ENCODE results near the gene HCAR1.
"Not testable (repeated sequence)": the region's sequence is repeated elsewhere in the genome, so short reads cannot be mapped to it uniquely, and the experiment has no call there.

DNA sequence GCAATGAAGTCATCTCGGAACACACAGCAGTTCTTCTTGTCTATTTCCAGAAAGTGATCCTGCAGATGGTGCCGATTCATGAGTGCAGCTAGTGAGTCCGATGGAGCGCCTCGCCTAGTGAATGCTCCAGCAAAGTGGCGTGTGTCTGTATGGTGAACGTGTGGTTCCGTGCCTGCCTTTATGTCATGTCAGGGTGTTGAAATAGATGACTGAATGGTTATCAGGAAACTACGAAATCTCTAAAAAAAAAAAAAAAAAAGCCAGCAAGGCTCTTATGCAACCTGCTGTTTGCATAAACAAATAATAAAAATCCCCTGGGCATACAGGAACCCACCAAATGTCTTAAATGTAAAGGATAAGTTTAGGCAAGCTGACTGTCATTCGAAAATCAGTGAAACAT, 14.0 kb downstream of the HCAR1 start, which contains the start of gene HCAR3:
- TF ChIP-seq CTCF (IDR thresholded peaks at IDR 0.05; ENCODE audit: insufficient read depth, low read length); SPI1 (IDR thresholded peaks at IDR 0.05; ENCODE audit: borderline replicate concordance, low read depth); GABPA (IDR thresholded peaks at IDR 0.05; ENCODE audit: low read depth): not testable (repeated sequence)
- 0 out of 2 replicates have a peak, but pooled peaks have one; percentile 25 for TF ChIP-seq POLR2AphosphoS5 (IDR thresholded peaks at IDR 0.05; ENCODE audit: low read depth)
- TF ChIP-seq, protein P1, sequence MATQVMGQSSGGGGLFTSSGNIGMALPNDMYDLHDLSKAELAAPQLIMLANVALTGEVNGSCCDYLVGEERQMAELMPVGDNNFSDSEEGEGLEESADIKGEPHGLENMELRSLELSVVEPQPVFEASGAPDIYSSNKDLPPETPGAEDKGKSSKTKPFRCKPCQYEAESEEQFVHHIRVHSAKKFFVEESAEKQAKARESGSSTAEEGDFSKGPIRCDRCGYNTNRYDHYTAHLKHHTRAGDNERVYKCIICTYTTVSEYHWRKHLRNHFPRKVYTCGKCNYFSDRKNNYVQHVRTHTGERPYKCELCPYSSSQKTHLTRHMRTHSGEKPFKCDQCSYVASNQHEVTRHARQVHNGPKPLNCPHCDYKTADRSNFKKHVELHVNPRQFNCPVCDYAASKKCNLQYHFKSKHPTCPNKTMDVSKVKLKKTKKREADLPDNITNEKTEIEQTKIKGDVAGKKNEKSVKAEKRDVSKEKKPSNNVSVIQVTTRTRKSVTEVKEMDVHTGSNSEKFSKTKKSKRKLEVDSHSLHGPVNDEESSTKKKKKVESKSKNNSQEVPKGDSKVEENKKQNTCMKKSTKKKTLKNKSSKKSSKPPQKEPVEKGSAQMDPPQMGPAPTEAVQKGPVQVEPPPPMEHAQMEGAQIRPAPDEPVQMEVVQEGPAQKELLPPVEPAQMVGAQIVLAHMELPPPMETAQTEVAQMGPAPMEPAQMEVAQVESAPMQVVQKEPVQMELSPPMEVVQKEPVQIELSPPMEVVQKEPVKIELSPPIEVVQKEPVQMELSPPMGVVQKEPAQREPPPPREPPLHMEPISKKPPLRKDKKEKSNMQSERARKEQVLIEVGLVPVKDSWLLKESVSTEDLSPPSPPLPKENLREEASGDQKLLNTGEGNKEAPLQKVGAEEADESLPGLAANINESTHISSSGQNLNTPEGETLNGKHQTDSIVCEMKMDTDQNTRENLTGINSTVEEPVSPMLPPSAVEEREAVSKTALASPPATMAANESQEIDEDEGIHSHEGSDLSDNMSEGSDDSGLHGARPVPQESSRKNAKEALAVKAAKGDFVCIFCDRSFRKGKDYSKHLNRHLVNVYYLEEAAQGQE (IDR thresholded peaks at IDR 0.05; ENCODE audit: insufficient replicate concordance, low read depth) = not testable (repeated sequence)

Measured in HL-60 (cell line).